HL-60 (cell line): ENCODE data around the gene CAST.

Experiments
- SPI1 ChIP-seq: IDR thresholded peaks from 2 replicates; pipeline ENCODE4 v1.6.1; 2012; ENCODE audit warnings: low read depth, mild to moderate bottlenecking, borderline replicate concordance
- TF ChIP-seq, protein P1 (sequence below): IDR thresholded peaks from one replicate; pipeline ENCODE4 v1.5.1; 2011; ENCODE audit warnings: low read length, control low read depth, inconsistent platforms; ENCODE audit not compliant: insufficient read depth

DNA sequence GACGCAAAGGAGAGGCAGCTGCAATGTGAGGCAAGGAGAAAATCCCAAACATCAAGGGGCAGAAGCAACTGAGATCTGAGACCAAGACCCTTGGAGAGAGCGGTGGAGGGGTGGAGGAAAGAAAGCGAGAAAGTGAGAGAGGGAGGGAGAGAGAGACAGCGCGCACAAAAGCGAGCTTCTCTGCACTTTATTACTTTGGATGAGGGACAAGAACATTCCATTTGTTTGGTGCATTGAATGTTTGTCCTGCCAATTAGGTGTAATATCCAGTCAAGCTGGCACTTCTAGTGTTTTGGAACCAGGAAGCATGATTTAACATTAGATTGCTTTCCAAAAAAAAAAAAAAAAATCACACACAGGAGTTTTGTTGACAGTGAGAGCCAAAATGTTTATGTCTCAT lies 1.4 kb downstream of the CAST start:
- TF ChIP-seq, protein P1, sequence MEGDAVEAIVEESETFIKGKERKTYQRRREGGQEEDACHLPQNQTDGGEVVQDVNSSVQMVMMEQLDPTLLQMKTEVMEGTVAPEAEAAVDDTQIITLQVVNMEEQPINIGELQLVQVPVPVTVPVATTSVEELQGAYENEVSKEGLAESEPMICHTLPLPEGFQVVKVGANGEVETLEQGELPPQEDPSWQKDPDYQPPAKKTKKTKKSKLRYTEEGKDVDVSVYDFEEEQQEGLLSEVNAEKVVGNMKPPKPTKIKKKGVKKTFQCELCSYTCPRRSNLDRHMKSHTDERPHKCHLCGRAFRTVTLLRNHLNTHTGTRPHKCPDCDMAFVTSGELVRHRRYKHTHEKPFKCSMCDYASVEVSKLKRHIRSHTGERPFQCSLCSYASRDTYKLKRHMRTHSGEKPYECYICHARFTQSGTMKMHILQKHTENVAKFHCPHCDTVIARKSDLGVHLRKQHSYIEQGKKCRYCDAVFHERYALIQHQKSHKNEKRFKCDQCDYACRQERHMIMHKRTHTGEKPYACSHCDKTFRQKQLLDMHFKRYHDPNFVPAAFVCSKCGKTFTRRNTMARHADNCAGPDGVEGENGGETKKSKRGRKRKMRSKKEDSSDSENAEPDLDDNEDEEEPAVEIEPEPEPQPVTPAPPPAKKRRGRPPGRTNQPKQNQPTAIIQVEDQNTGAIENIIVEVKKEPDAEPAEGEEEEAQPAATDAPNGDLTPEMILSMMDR, result no peak
- TF ChIP-seq SPI1, result no peak
